CD8-positive, alpha-beta memory T cell (primary cell): ENCODE measurements around the gene MOB3B. TPM values are rescaled to one million over a fixed set of nuclear protein-coding genes. Genes with fewer than 3 reads are reported as not detected.

Source experiments
- CTCF ChIA-PET: fragments of 350-600 bp; sonication (Branson Sonifier 250); formaldehyde crosslinking; loops from one replicate; lab custom pipeline; 2021; ENCODE audit warnings: antibody characterized with exemption; lab: Charles Lee
- POLR2A ChIA-PET: fragments of 350-600 bp; sonication (Branson Sonifier 250); formaldehyde crosslinking; loops from one replicate; lab custom pipeline; 2021; ENCODE audit warnings: antibody characterized with exemption; lab: Charles Lee
- DNase-seq, 5 donors: peaks; one replicate each; pipeline versions ENCODE4 v3.0.0 to v3.0.0-alpha.2; 2020 to 2022; ENCODE audit warnings: mixed read lengths in 1 of 5
- H3K27ac ChIP-seq: one replicate; pipeline ENCODE4 v1.7.0; 2013; ENCODE audit warnings: low read depth, mild to moderate bottlenecking, low read length, moderate library complexity
- H3K27me3 ChIP-seq: 2 replicates; pipeline ENCODE4 v1.7.0; 2013; ENCODE audit warnings: low read length, mild to moderate bottlenecking; ENCODE audit not compliant: insufficient read depth, poor library complexity, severe bottlenecking
- H3K36me3 ChIP-seq: 2 replicates; pipeline ENCODE4 v1.7.0; 2013; ENCODE audit warnings: mild to moderate bottlenecking, low read length, moderate library complexity; ENCODE audit not compliant: insufficient read depth
- H3K4me1 ChIP-seq: 2 replicates; pipeline ENCODE4 v1.7.0; 2013; ENCODE audit warnings: mild to moderate bottlenecking, low read length, moderate library complexity; ENCODE audit not compliant: insufficient read depth
- H3K4me3 ChIP-seq: 2 replicates; pipeline ENCODE4 v1.7.0; 2013; ENCODE audit warnings: mild to moderate bottlenecking, low read length
- H3K9me3 ChIP-seq: 2 replicates; pipeline ENCODE4 v1.7.0; 2013; ENCODE audit warnings: mild to moderate bottlenecking, low read length
- H3K27ac Mint-ChIP-seq, 8 donors: one replicate each; pipeline ENCODE4 v1.8.0; 2020 to 2021; ENCODE audit warnings: mixed read lengths in 8 of 8, mild to moderate bottlenecking in 6 of 8, inconsistent platforms in 3 of 8, moderate library complexity in 3 of 8
- H3K27me3 Mint-ChIP-seq, 2 donors: one replicate each; pipeline ENCODE4 v1.8.0; 2020 to 2021; ENCODE audit warnings: mixed read lengths in 2 of 2, mild to moderate bottlenecking in 1 of 2, moderate library complexity in 1 of 2
- H3K36me3 Mint-ChIP-seq, 3 donors: one replicate each; pipeline ENCODE4 v1.8.0; 2020 to 2021; ENCODE audit warnings: mixed read lengths in 3 of 3, inconsistent platforms in 1 of 3, mild to moderate bottlenecking in 1 of 3
- H3K4me1 Mint-ChIP-seq, 3 donors: one replicate each; pipeline ENCODE4 v1.8.0; 2020 to 2021; ENCODE audit warnings: mixed read lengths in 3 of 3, inconsistent platforms in 1 of 3, mild to moderate bottlenecking in 1 of 3
- H3K4me3 Mint-ChIP-seq, 7 donors: one replicate each; pipeline ENCODE4 v1.8.0; 2020 to 2021; ENCODE audit warnings: mixed read lengths in 7 of 7, mild to moderate bottlenecking in 6 of 7, moderate library complexity in 4 of 7, inconsistent platforms in 2 of 7
- H3K9me3 Mint-ChIP-seq, 5 donors: one replicate each; pipeline ENCODE4 v1.8.0; 2020 to 2022; ENCODE audit warnings: mixed read lengths in 5 of 5, mild to moderate bottlenecking in 3 of 5, moderate library complexity in 2 of 5, inconsistent platforms in 1 of 5
- polyA plus RNA-seq: library from polyadenylated mRNA; unstranded; fragments of 300-500 nt; fragmentation: Illumina TruSeq; gene quantifications from one replicate; pipeline ENCODE4 v1.2.3, GENCODE V29; 2021
- total RNA-seq, 2 experiments: library from RNA; stranded (reverse); gene quantifications; one replicate each; pipeline ENCODE4 v1.2.3, GENCODE V29; 2021

Gene MOB3B
- total RNA-seq (under 1 TPM; 0.20 to 0.29 TPM), polyA plus RNA-seq (0.07 TPM)

GRCh38 chr9:27529316-27530278 lies at the start of gene MOB3B:
Gene MOB3B (minus strand): TSS chr9:27529814. CDS start chr9:27455550, 74,264 bp downstream.
- Mint-ChIP-seq H3K9me3 (no peaks in the 10 kb centered on the region), H3K27ac (peak within 1 kb of the TSS in 7 of 8 donors; percentile 57 to 86 (median 77)), H3K4me1 (peaks cover 7 to 15% (median 10%) of the 10 kb centered on the region in 3 donors), H3K27me3 (no peaks in the 10 kb centered on the region), H3K4me3 (peak within 1 kb of the TSS; percentile 86 to 95 (median 90)), H3K36me3 (peaks cover 0 to 5% (median 0%) of the 10 kb centered on the region in 3 donors)
- ChIA-PET CTCF (interaction anchor here (0.7 to 2.1 kb wide), 18 partner anchors 10 to 202 kb away, joined by 3 to 27 read pairs (median 5); no protein-coding TSS in a partner anchor), POLR2A (interaction anchor here (2.0 kb wide), 1 partner anchor 196 kb away, joined by 6 read pairs; no protein-coding TSS in a partner anchor)
- peak within 1 kb of the TSS; percentile 26 for H3K27ac ChIP-seq
- peaks cover 7% of the 10 kb centered on the region for H3K4me1 ChIP-seq
- no peaks in the 10 kb centered on the region for H3K9me3 ChIP-seq
- DNase-seq: peak; percentile 65 to 81 (median 68)
- H3K27me3 ChIP-seq: no peaks in the 10 kb centered on the region
- no peaks in the 10 kb centered on the region for H3K36me3 ChIP-seq
- peak within 1 kb of the TSS; percentile 74 for H3K4me3 ChIP-seq

- peaks cover 3 to 8% (median 5%) of the 10 kb centered on the region in 5 donors for H3K9me3 Mint-ChIP-seq
- peaks cover 2 to 9% (median 8%) of the 10 kb centered on the region in 3 donors for H3K36me3 Mint-ChIP-seq
- peaks cover 23 to 33% (median 32%) of the 10 kb centered on the region in 3 donors for H3K4me1 Mint-ChIP-seq
- peak overlapping the region; percentile 95 to 100 (median 99) for H3K27ac Mint-ChIP-seq
- Histone ChIP-seq H3K27ac (peak overlapping the region; percentile 75), H3K9me3 (no peaks in the 10 kb centered on the region), H3K4me1 (peaks cover 15% of the 10 kb centered on the region), H3K27me3 (no peaks in the 10 kb centered on the region), H3K4me3 (peak overlapping the region; percentile 68), H3K36me3 (no peaks in the 10 kb centered on the region)
- peaks cover 0 to 9% of the 10 kb centered on the region in 2 donors for H3K27me3 Mint-ChIP-seq
- CTCF ChIA-PET: interaction anchor here (1.1 to 1.2 kb wide), 2 partner anchors 45 to 50 kb away, joined by 3 to 4 read pairs; partner anchors contain the start of gene MOB3B
- POLR2A ChIA-PET: interaction anchor here (0.7 kb wide), 1 partner anchor 627 kb away, joined by 3 read pairs; the partner anchor contains the start of gene PLAA
- DNase-seq: peak; percentile 90 to 98 (median 97)
- peak overlapping the region; percentile 93 to 99 (median 96) for H3K4me3 Mint-ChIP-seq
Measured at GRCh38 chr9:27573634-27574590, 44.3 kb upstream of the MOB3B start.

DNA sequence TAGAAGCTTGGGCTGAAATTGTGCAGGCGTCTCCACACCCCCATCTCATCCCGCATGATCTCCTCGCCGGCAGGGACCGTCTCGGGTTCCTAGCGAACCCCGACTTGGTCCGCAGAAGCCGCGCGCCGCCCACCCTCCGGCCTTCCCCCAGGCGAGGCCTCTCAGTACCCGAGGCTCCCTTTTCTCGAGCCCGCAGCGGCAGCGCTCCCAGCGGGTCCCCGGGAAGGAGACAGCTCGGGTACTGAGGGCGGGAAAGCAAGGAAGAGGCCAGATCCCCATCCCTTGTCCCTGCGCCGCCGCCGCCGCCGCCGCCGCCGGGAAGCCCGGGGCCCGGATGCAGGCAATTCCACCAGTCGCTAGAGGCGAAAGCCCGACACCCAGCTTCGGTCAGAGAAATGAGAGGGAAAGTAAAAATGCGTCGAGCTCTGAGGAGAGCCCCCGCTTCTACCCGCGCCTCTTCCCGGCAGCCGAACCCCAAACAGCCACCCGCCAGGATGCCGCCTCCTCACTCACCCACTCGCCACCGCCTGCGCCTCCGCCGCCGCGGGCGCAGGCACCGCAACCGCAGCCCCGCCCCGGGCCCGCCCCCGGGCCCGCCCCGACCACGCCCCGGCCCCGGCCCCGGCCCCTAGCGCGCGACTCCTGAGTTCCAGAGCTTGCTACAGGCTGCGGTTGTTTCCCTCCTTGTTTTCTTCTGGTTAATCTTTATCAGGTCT lies 43.5 kb upstream of the MOB3B start, which contains the start of gene C9orf72:
C9orf72 (minus strand) TSS at position 564 of the 716 bp plus-strand sequence. CDS start 6,361 bp downstream, outside the sequence.
- POLR2A ChIA-PET: interaction anchor here (0.7 kb wide), 1 partner anchor 626 kb away, joined by 3 read pairs; the partner anchor contains the start of gene PLAA
- H3K27me3 Mint-ChIP-seq: peaks cover 0 to 7% of the 10 kb centered on the region in 2 donors

GRCh38 chr9:27572566-27572917 lies 42.9 kb upstream of the MOB3B start:
- peak overlapping the region; percentile 83 for H3K27ac ChIP-seq
- peaks cover 24 to 35% (median 32%) of the 10 kb centered on the region in 3 donors for H3K4me1 Mint-ChIP-seq
- ChIA-PET CTCF (no interaction called here), POLR2A (no interaction called here)
- H3K4me3 Mint-ChIP-seq: peak overlapping the region; percentile 93 to 99 (median 96)
- H3K9me3 ChIP-seq: no peaks in the 10 kb centered on the region
- no peaks in the 10 kb centered on the region for H3K36me3 ChIP-seq
- peaks cover 0 to 7% of the 10 kb centered on the region in 2 donors for H3K27me3 Mint-ChIP-seq
- H3K27me3 ChIP-seq: no peaks in the 10 kb centered on the region
- peak; percentile 30 to 77 (median 56) for DNase-seq
- peak overlapping the region; percentile 71 for H3K4me3 ChIP-seq
- peaks cover 0 to 2% (median 0%) of the 10 kb centered on the region in 5 donors for H3K9me3 Mint-ChIP-seq
- peaks cover 15% of the 10 kb centered on the region for H3K4me1 ChIP-seq
- H3K36me3 Mint-ChIP-seq: peaks cover 0 to 9% (median 0%) of the 10 kb centered on the region in 3 donors
- H3K27ac Mint-ChIP-seq: peak overlapping the region; percentile 95 to 100 (median 99)

More for the DNA sequence above, 43.5 kb upstream of the MOB3B start, which contains the start of gene C9orf72:
- H3K27me3 ChIP-seq: no peaks in the 10 kb centered on the region
- H3K27ac ChIP-seq: peak within 1 kb of the TSS; percentile 83
- CTCF ChIA-PET: interaction anchor here (1.1 kb wide), 1 partner anchor 50 kb away, joined by 4 read pairs; no protein-coding TSS in a partner anchor
- H3K36me3 ChIP-seq: no peaks in the 10 kb centered on the region
- no peaks in the 10 kb centered on the region for H3K9me3 ChIP-seq
- Mint-ChIP-seq H3K27ac (peak within 1 kb of the TSS; percentile 95 to 100 (median 100)), H3K36me3 (peaks cover under 1 to 9% (median 2%) of the 10 kb centered on the region in 3 donors), H3K9me3 (peaks cover 0 to 4% (median 2%) of the 10 kb centered on the region in 5 donors), H3K4me1 (peaks cover 23 to 33% (median 32%) of the 10 kb centered on the region in 3 donors), H3K4me3 (peak within 1 kb of the TSS; percentile 93 to 99 (median 96))
- H3K4me3 ChIP-seq: peak within 1 kb of the TSS; percentile 71
- peak; percentile 80 to 91 (median 85) for DNase-seq
- peaks cover 15% of the 10 kb centered on the region for H3K4me1 ChIP-seq

DNA sequence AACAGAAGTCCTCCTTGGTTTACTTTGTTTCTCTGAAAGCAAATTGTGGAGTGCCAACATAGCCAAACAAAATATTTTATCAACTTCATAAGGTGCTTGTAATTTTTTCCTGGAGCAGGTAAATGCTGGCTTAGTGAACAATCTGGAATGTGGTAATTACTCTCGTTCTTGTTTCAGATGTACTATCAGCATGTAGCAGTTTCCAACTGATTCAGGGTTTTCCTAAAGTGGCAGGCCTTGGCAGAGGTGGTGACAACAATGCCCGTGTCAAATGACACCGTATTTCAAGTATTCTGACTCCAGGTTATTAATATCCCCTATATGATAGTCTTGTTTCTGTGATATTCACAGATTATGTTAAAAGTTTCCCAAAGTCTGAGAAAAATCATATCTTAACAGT lies 42.4 kb upstream of the MOB3B start:
- ChIA-PET CTCF (no interaction called here), POLR2A (no interaction called here)
- H3K4me1 Mint-ChIP-seq: peaks cover 26 to 37% (median 32%) of the 10 kb centered on the region in 3 donors

DNA sequence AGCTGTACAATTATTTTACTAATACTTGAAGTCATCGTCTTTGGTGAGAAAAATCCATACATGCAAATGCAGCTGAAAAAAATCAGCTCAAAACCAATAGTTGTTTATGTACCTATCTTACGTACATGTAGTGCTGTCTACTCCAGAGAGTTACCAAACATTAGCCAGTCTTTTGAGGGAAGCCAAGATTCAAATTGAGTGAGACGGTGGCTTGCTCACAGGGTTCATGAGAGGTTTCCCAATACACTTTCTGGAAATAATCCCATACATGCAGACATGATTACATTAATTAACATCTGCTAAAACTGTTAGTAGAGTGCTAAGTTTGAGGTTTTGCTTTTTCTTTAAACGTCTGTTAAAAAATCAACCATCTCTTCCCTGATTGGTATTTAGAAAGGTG lies 41.4 kb upstream of the MOB3B start:
- peak overlapping the region in 2 of 7 donors; percentile 39 to 51 for H3K4me3 Mint-ChIP-seq
- H3K36me3 Mint-ChIP-seq: peaks cover 3 to 19% (median 4%) of the 10 kb centered on the region in 3 donors
- Histone ChIP-seq H3K9me3 (no peaks in the 10 kb centered on the region), H3K27me3 (no peaks in the 10 kb centered on the region), H3K4me3 (no peak overlapping the region), H3K4me1 (peaks cover 15% of the 10 kb centered on the region), H3K36me3 (no peaks in the 10 kb centered on the region), H3K27ac (no peak overlapping the region)
- peaks cover 26 to 37% (median 32%) of the 10 kb centered on the region in 3 donors for H3K4me1 Mint-ChIP-seq
- no peak for DNase-seq
- CTCF ChIA-PET: interaction anchor here (1.0 kb wide), 1 partner anchor 11 kb away, joined by 4 read pairs; no protein-coding TSS in a partner anchor
- POLR2A ChIA-PET: no interaction called here
- peak overlapping the region in 4 of 8 donors; percentile 47 to 99 (median 87) for H3K27ac Mint-ChIP-seq
- peaks cover 0 to 7% of the 10 kb centered on the region in 2 donors for H3K27me3 Mint-ChIP-seq
- peaks cover 0 to 2% (median 0%) of the 10 kb centered on the region in 5 donors for H3K9me3 Mint-ChIP-seq

More for the DNA sequence above, 42.4 kb upstream of the MOB3B start:
- peak overlapping the region; percentile 93 to 99 (median 96) for H3K4me3 Mint-ChIP-seq
- H3K27ac Mint-ChIP-seq: peak overlapping the region; percentile 95 to 100 (median 99)
- H3K9me3 Mint-ChIP-seq: peaks cover 0 to 2% (median 0%) of the 10 kb centered on the region in 5 donors
- peaks cover 0 to 7% of the 10 kb centered on the region in 2 donors for H3K27me3 Mint-ChIP-seq
- Histone ChIP-seq H3K27ac (no peak overlapping the region), H3K9me3 (no peaks in the 10 kb centered on the region), H3K4me1 (peaks cover 15% of the 10 kb centered on the region), H3K27me3 (no peaks in the 10 kb centered on the region), H3K4me3 (no peak overlapping the region), H3K36me3 (no peaks in the 10 kb centered on the region)
- H3K36me3 Mint-ChIP-seq: peaks cover 0 to 10% (median 0%) of the 10 kb centered on the region in 3 donors
- DNase-seq: no peak
